ENCODE results near the gene TRPM7.
"Not testable (repeated sequence)": the region's sequence is repeated elsewhere in the genome, so short reads cannot be mapped to it uniquely, and the experiment has no call there.

The TRPM7 gene

GRCh38 chr15:50573842-50574241 lies 112.8 kb downstream of the TRPM7 start:
- not testable (repeated sequence) for DNase-seq (ENCODE audit: low spot score)

GRCh38 chr15:50563756-50564155 lies 122.8 kb downstream of the TRPM7 start:
- no peak for DNase-seq (ENCODE audit: low spot score)

- no peak for DNase-seq (ENCODE audit: low spot score)
Measured at GRCh38 chr15:50562735-50563640, 123.6 kb downstream of the TRPM7 start.

- DNase-seq (ENCODE audit: low spot score), result no peak
Measured at GRCh38 chr15:50558012-50558411, 128.6 kb downstream of the TRPM7 start.

GRCh38 chr15:50556642-50557371 lies 129.8 kb downstream of the TRPM7 start:
- no peak for DNase-seq (ENCODE audit: low spot score)

- no peak for DNase-seq (ENCODE audit: low spot score)
Measured at GRCh38 chr15:50552238-50552637, 134.4 kb downstream of the TRPM7 start.

- DNase-seq (ENCODE audit: low spot score), result no peak
Measured at GRCh38 chr15:50549326-50549725, 137.3 kb downstream of the TRPM7 start.

GRCh38 chr15:50546566-50546965 lies 140.0 kb downstream of the TRPM7 start, which contains the start of gene USP50:
TSS of gene USP50 (minus strand) at chr15:50546666. CDS start at chr15:50546525, 141 bp downstream.
- no peak for DNase-seq (ENCODE audit: low spot score)

- no peak for DNase-seq (ENCODE audit: low spot score)
Measured at GRCh38 chr15:50544368-50544767, 142.2 kb downstream of the TRPM7 start.

GRCh38 chr15:50543556-50543955 lies 143.0 kb downstream of the TRPM7 start:
- DNase-seq (ENCODE audit: low spot score), result no peak

GRCh38 chr15:50542887-50543210 lies 143.7 kb downstream of the TRPM7 start:
- no peak for DNase-seq (ENCODE audit: low spot score)

GRCh38 chr15:50531766-50532165 lies 154.8 kb downstream of the TRPM7 start:
- DNase-seq (ENCODE audit: low spot score), result no peak

GRCh38 chr15:50531163-50531562 lies 155.4 kb downstream of the TRPM7 start:
- no peak for DNase-seq (ENCODE audit: low spot score)

- no peak for DNase-seq (ENCODE audit: low spot score)
Measured at GRCh38 chr15:50523851-50524251, 162.7 kb downstream of the TRPM7 start.

- no peak for DNase-seq (ENCODE audit: low spot score)
Measured at GRCh38 chr15:50519740-50520425, 166.7 kb downstream of the TRPM7 start.

GRCh38 chr15:50513001-50513400 lies 173.6 kb downstream of the TRPM7 start:
- no peak for DNase-seq (ENCODE audit: low spot score)
